Measurements from ENCODE around the gene OTP. TPM values are rescaled to one million over a fixed set of nuclear protein-coding genes. Genes with fewer than 3 reads are reported as not detected.

The OTP gene
- total RNA-seq (ENCODE audit: unreplicated experiment) = not detected
- long read RNA-seq = 0 reads

- H3K27ac Mint-ChIP-seq (ENCODE audit: unreplicated experiment) = no peak within 1 kb of the TSS
- H3K36me3 Mint-ChIP-seq (ENCODE audit: low read depth, unreplicated experiment) = peaks cover 3% of the 10 kb centered on the region
- DNase-seq (ENCODE audit: low spot score) = no peak
- H3K27me3 Mint-ChIP-seq (ENCODE audit: unreplicated experiment) = peaks cover 32% of the 10 kb centered on the region
- H3K9me3 Mint-ChIP-seq (ENCODE audit: unreplicated experiment) = no peaks in the 10 kb centered on the region
- peak within 1 kb of the TSS; percentile 65 for H3K4me3 Mint-ChIP-seq (ENCODE audit: unreplicated experiment)
- H3K4me1 Mint-ChIP-seq (ENCODE audit: unreplicated experiment) = peaks cover 15% of the 10 kb centered on the region
- TF ChIP-seq CTCF (IDR thresholded peaks at IDR 0.05; ENCODE audit: unreplicated experiment) = no peak
These were observed at the start of gene OTP for GRCh38 chr5:77637998-77638762. OTP (minus strand) TSS chr5:77638713; CDS start chr5:77638549, 164 bp downstream.

DNA sequence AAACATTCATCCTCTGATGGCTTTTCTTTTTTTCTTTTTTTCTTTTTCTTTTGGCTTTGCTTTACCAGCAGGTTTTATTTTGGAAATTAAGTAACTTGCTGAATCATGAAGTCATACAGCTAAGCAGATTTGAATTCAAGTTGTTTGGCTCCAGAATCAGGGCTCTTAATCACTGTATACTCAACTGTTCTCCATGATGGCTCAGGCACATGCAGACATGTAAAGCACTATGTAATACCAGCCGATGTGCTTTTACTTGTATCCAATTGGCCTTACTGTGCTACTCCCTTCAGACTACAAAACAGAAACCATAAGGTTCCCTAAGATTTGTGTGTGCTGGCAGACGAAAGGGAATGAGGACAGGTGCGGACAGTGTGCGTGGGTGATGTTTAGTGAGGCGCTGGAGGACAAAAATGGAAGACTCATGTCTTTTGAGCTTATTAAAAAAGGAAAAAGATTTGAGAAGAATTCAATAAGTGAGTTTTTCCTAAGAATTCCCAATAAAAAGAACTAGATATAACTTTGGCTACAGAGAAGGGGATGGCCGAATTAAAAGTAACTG, 44.7 kb upstream of the OTP start:
- Mint-ChIP-seq H3K27me3 (ENCODE audit: unreplicated experiment) (no peaks in the 10 kb centered on the region), H3K4me1 (ENCODE audit: unreplicated experiment) (no peaks in the 10 kb centered on the region), H3K9me3 (ENCODE audit: unreplicated experiment) (no peaks in the 10 kb centered on the region), H3K27ac (ENCODE audit: unreplicated experiment) (no peak overlapping the region), H3K36me3 (ENCODE audit: low read depth, unreplicated experiment) (no peaks in the 10 kb centered on the region), H3K4me3 (ENCODE audit: unreplicated experiment) (no peak overlapping the region)
- TF ChIP-seq CTCF (IDR thresholded peaks at IDR 0.05; ENCODE audit: unreplicated experiment) = no peak
- no peak for DNase-seq (ENCODE audit: low spot score)

DNA sequence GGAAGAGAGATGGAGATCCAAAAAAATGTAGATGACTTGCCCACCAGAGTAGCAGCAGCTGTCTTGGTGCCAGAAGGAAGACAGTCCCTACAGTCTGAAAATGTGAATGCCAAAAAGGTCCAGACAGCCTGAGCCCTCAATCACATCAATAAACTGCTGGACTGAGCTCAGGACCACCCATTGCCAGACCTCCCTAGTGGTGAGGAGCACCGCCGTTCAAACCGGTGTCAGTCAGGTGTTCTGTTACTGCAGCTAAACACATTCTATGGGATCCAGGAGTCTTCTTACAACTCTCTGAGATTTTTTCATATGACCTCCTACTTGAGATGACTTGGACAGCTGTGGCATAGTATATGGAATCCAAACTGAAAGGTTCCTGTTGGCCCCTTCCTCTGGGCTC, 32.0 kb upstream of the OTP start:
- H3K4me1 Mint-ChIP-seq (ENCODE audit: unreplicated experiment) = no peaks in the 10 kb centered on the region
- H3K36me3 Mint-ChIP-seq (ENCODE audit: low read depth, unreplicated experiment) = no peaks in the 10 kb centered on the region
- no peak overlapping the region for H3K27ac Mint-ChIP-seq (ENCODE audit: unreplicated experiment)
- no peak for DNase-seq (ENCODE audit: low spot score)
- peaks cover 2% of the 10 kb centered on the region for H3K27me3 Mint-ChIP-seq (ENCODE audit: unreplicated experiment)
- TF ChIP-seq CTCF (IDR thresholded peaks at IDR 0.05; ENCODE audit: unreplicated experiment) = no peak
- H3K9me3 Mint-ChIP-seq (ENCODE audit: unreplicated experiment) = no peaks in the 10 kb centered on the region
- no peak overlapping the region for H3K4me3 Mint-ChIP-seq (ENCODE audit: unreplicated experiment)

GRCh38 chr5:77669677-77670076, 31.2 kb upstream of the OTP start:
- no peak overlapping the region for H3K4me3 Mint-ChIP-seq (ENCODE audit: unreplicated experiment)
- H3K27ac Mint-ChIP-seq (ENCODE audit: unreplicated experiment) = no peak overlapping the region
- peaks cover 2% of the 10 kb centered on the region for H3K27me3 Mint-ChIP-seq (ENCODE audit: unreplicated experiment)
- no peaks in the 10 kb centered on the region for H3K9me3 Mint-ChIP-seq (ENCODE audit: unreplicated experiment)
- no peak for TF ChIP-seq CTCF (IDR thresholded peaks at IDR 0.05; ENCODE audit: unreplicated experiment)
- no peak for DNase-seq (ENCODE audit: low spot score)
- no peaks in the 10 kb centered on the region for H3K36me3 Mint-ChIP-seq (ENCODE audit: low read depth, unreplicated experiment)
- H3K4me1 Mint-ChIP-seq (ENCODE audit: unreplicated experiment) = no peaks in the 10 kb centered on the region

Measured in endothelial cell (in vitro differentiated cells).